NB4 (cell line): ENCODE results near the gene CNTN4.

ENCODE experiments used
- DNase-seq: peaks from one replicate; pipeline ENCODE4 v3.0.0; 2010; ENCODE audit warnings: low read depth
- H3K4me3 ChIP-seq: one replicate; pipeline ENCODE4 v1.5.1; 2011; ENCODE audit warnings: mild to moderate bottlenecking, low read depth, low read length, moderate library complexity
- CTCF ChIP-seq: IDR thresholded peaks from one replicate; pipeline ENCODE4 v1.5.1; 2012; ENCODE audit warnings: low read depth, low read length
- MAX ChIP-seq: IDR thresholded peaks from 2 replicates; pipeline ENCODE4 v1.6.1; 2011; ENCODE audit warnings: low read depth, low read length
- MYC ChIP-seq: IDR thresholded peaks from 2 replicates; pipeline ENCODE4 v1.6.1; 2011; ENCODE audit warnings: low read depth, low read length
- POLR2A ChIP-seq: IDR thresholded peaks from 2 replicates; pipeline ENCODE4 v1.6.1; 2011; ENCODE audit warnings: mild to moderate bottlenecking; ENCODE audit not compliant: insufficient read length; ENCODE audit errors: extremely low read depth

The CNTN4 gene

GRCh38 chr3:2656806-2657777 is 558.4 kb downstream of the CNTN4 start:
- no peak overlapping the region for H3K4me3 ChIP-seq
- no peak for TF ChIP-seq MYC
- no peak for TF ChIP-seq MAX
- TF ChIP-seq POLR2A, result no peak
- TF ChIP-seq CTCF, result no peak
- DNase-seq, result peak; percentile 30

GRCh38 chr3:2657971-2658370 is 559.3 kb downstream of the CNTN4 start:
- TF ChIP-seq CTCF (no peak), MYC (no peak), POLR2A (no peak), MAX (no peak)
- DNase-seq, result no peak
- no peak overlapping the region for H3K4me3 ChIP-seq

GRCh38 chr3:2659896-2660295 is 561.2 kb downstream of the CNTN4 start:
- DNase-seq, result no peak
- no peak for TF ChIP-seq MYC
- no peak for TF ChIP-seq CTCF
- TF ChIP-seq MAX, result no peak
- TF ChIP-seq POLR2A, result no peak
- no peak overlapping the region for H3K4me3 ChIP-seq

GRCh38 chr3:2661078-2661477 is 562.4 kb downstream of the CNTN4 start:
- H3K4me3 ChIP-seq, result no peak overlapping the region
- no peak for TF ChIP-seq CTCF
- TF ChIP-seq MYC, result no peak
- TF ChIP-seq MAX, result no peak
- TF ChIP-seq POLR2A, result no peak
- DNase-seq, result no peak

GRCh38 chr3:2677501-2677900 is 578.8 kb downstream of the CNTN4 start:
- TF ChIP-seq MAX (no peak), CTCF (no peak), POLR2A (no peak), MYC (no peak)
- no peak for DNase-seq
- no peak overlapping the region for H3K4me3 ChIP-seq
